Muscle layer of colon (tissue), 2 donors: ENCODE results near the gene POLA2.
"Not testable (repeated sequence)": the region's sequence is repeated elsewhere in the genome, so short reads cannot be mapped to it uniquely, and the experiment has no call there.

Experiments
- H3K27ac ChIP-seq: one replicate; pipeline ENCODE4 v1.7.0; 2013; ENCODE audit warnings: low read depth, mild to moderate bottlenecking, low read length, moderate library complexity
- H3K27me3 ChIP-seq, 2 donors: one replicate each; pipeline ENCODE4 v1.7.0; 2013; ENCODE audit warnings: low read length in 2 of 2, mild to moderate bottlenecking in 2 of 2; ENCODE audit not compliant: insufficient read depth in 2 of 2, control insufficient read depth in 1 of 2
- H3K36me3 ChIP-seq: one replicate; pipeline ENCODE4 v1.7.0; 2013; ENCODE audit warnings: mild to moderate bottlenecking, low read length; ENCODE audit not compliant: insufficient read depth
- H3K4me1 ChIP-seq: one replicate; pipeline ENCODE4 v1.7.0; 2013; ENCODE audit warnings: mild to moderate bottlenecking, low read length; ENCODE audit not compliant: insufficient read depth
- H3K4me3 ChIP-seq, 2 donors: one replicate each; pipeline ENCODE4 v1.7.0; 2013; ENCODE audit warnings: low read length in 2 of 2, low read depth in 1 of 2, mild to moderate bottlenecking in 1 of 2, moderate library complexity in 1 of 2
- H3K9ac ChIP-seq: one replicate; pipeline ENCODE4 v1.7.0; 2013; ENCODE audit warnings: low read length
- H3K9me3 ChIP-seq: one replicate; pipeline ENCODE4 v1.7.0; 2013; ENCODE audit warnings: mild to moderate bottlenecking, low read length
- donor health status: abdominal sarcoma.
- donor health status: Adenocarcinoma of cecum.

The POLA2 gene

DNA sequence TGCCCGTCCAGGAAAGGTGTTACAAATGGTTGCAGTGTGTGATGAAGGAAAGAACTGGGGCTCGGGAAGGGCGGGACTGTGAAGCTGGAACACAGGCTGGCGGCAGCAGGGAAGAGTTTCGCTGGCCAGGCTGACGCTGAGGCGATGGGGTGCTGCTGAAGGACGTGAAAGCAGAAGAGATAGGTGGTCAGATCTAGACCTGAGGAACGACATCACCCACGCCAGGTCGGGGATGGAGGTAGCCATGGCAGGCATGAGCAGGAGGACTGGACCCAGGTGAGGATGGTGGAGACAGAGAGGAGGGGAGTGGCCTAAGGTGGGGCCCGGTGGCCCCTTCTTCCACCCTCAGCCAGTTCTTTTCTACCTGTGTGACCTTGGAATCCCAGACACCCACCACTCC, 62.1 kb downstream of the POLA2 start:
- H3K9me3 ChIP-seq, result no peaks in the 10 kb centered on the region
- no peak overlapping the region for H3K27ac ChIP-seq
- peaks cover 12% of the 10 kb centered on the region for H3K4me1 ChIP-seq
- H3K27me3 ChIP-seq, result no peaks in the 10 kb centered on the region
- H3K4me3 ChIP-seq, result no peak overlapping the region
- H3K36me3 ChIP-seq, result peaks cover 26% of the 10 kb centered on the region
- H3K9ac ChIP-seq, result no peak overlapping the region

DNA sequence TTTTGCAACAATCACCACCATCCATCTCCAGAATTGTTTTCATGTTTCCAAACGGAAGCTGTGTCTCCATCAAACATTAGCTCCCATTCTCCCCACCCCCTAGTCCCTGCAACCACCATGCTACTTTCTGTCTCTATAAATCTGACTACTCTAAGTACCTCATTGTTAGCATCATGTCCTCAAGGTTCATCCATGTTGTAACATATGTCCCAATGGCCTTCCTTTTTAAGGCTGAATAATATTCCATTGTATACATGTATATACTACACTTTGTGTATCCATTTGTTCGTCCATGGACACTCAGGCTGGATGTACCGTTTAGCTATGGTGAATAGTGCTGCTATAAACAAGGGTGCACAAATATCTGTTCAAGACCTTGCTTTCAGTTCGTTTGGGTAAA, 63.7 kb downstream of the POLA2 start:
- Histone ChIP-seq H3K9me3 (no peaks in the 10 kb centered on the region), H3K27ac (no peak overlapping the region), H3K9ac (no peak overlapping the region), H3K27me3 (no peaks in the 10 kb centered on the region), H3K36me3 (peaks cover 20% of the 10 kb centered on the region), H3K4me3 (no peak overlapping the region), H3K4me1 (peaks cover 18% of the 10 kb centered on the region)

DNA sequence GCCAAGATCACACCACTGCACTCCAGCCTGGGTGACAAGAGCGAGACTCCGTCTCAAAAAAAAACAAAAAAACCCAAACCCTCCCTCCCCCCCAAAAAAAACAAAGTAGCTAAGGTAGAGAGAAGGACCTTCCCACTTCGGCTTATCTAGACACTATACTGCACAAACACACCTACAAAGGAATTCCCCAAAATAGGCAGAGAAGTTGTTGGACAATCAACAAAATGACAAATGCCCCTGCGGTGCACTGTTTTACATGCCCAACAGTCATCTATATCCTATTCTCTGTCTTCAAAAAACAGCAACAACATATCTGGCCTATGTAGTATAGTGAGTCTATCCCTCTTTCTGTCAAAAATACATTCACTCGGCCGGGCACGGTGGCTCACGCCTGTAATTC, 65.3 kb downstream of the POLA2 start:
- H3K27me3 ChIP-seq, result no peaks in the 10 kb centered on the region
- H3K9me3 ChIP-seq, result no peaks in the 10 kb centered on the region
- peaks cover 11% of the 10 kb centered on the region for H3K4me1 ChIP-seq
- H3K36me3 ChIP-seq, result peaks cover 5% of the 10 kb centered on the region
- no peak overlapping the region for H3K27ac ChIP-seq
- no peak overlapping the region for H3K9ac ChIP-seq
- H3K4me3 ChIP-seq, result no peak overlapping the region

- Histone ChIP-seq H3K4me3 (no peak overlapping the region), H3K27me3 (no peaks in the 10 kb centered on the region), H3K4me1 (peaks cover 7% of the 10 kb centered on the region), H3K9me3 (no peaks in the 10 kb centered on the region), H3K27ac (no peak overlapping the region), H3K36me3 (no peaks in the 10 kb centered on the region), H3K9ac (no peak overlapping the region)
Measured at GRCh38 chr11:65329478-65329877, 67.7 kb downstream of the POLA2 start.

GRCh38 chr11:65329944-65330403, 68.2 kb downstream of the POLA2 start:
- Histone ChIP-seq H3K9ac (no peak overlapping the region), H3K9me3 (no peaks in the 10 kb centered on the region), H3K27ac (no peak overlapping the region), H3K27me3 (no peaks in the 10 kb centered on the region), H3K4me1 (peaks cover 12% of the 10 kb centered on the region), H3K4me3 (no peak overlapping the region), H3K36me3 (no peaks in the 10 kb centered on the region)

GRCh38 chr11:65330544-65330943, 68.8 kb downstream of the POLA2 start:
- Histone ChIP-seq H3K27ac (no peak overlapping the region), H3K9me3 (no peaks in the 10 kb centered on the region), H3K27me3 (no peaks in the 10 kb centered on the region), H3K36me3 (no peaks in the 10 kb centered on the region), H3K4me3 (no peak overlapping the region), H3K4me1 (peaks cover 17% of the 10 kb centered on the region), H3K9ac (no peak overlapping the region)

GRCh38 chr11:65332591-65332990, 70.8 kb downstream of the POLA2 start:
- H3K4me3 ChIP-seq, H3K27me3 ChIP-seq, H3K9ac ChIP-seq, H3K36me3 ChIP-seq, H3K27ac ChIP-seq, H3K9me3 ChIP-seq: not testable (repeated sequence)
- H3K4me1 ChIP-seq, result peaks cover 17% of the 10 kb centered on the region

DNA sequence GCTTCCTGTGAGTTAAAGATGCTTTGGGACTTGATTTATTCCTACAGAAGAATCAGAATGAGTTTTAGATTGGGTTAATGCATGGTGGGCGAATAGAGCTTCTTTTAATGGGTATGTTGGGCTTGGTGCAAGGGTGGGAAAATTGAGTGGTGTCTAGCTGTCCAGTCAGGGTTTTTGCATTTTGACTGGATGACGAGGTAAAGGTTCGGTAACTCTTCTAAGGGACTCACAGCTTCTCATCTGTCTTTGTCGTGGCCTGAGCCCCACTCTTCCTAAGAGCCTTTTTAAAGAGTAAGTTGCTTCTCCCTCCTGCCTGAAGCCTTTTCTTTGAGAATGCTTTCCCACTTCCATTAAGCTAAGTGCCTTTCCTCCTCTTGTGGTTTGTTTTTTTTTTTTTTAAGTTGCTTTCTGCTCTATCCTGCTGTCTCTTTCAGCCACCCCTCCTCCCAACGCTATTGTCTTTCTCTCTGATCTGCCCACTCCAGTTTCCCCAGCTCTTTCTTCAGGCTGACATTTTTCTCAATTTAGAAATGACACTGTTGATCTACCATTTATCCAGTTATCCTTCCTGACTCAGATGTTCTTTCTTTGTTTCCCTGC, 73.0 kb downstream of the POLA2 start:
- Histone ChIP-seq H3K9me3 (no peaks in the 10 kb centered on the region), H3K4me3 (peak overlapping the region; percentile 85 to 95), H3K36me3 (peaks cover 10% of the 10 kb centered on the region), H3K4me1 (peaks cover 21% of the 10 kb centered on the region), H3K27ac (peak overlapping the region; percentile 99), H3K27me3 (no peaks in the 10 kb centered on the region), H3K9ac (peak overlapping the region; percentile 85)

DNA sequence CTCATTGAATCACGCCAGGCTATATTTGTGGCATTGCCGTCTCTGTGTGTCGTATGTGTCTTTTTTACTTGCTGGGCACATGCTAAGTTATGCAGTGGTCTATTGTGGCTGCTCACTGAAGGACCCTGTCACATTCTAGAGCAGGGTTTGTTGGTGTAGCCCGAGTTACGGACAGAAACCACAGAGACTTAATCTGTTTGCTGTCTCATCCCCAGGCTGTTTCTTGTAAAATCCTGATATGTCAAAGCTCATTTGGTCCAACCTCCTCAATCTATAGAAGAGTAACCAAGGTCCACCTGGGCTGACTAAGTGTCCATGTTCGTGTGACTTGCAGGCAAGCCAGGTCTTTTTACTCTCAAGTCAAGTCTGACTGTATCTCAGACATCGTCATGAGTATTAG, 76.9 kb downstream of the POLA2 start:
- no peaks in the 10 kb centered on the region for H3K9me3 ChIP-seq
- H3K36me3 ChIP-seq, result peaks cover 42% of the 10 kb centered on the region
- H3K27ac ChIP-seq, result no peak overlapping the region
- H3K9ac ChIP-seq, result no peak overlapping the region
- peaks cover 20% of the 10 kb centered on the region for H3K4me1 ChIP-seq
- no peaks in the 10 kb centered on the region for H3K27me3 ChIP-seq
- H3K4me3 ChIP-seq, result no peak overlapping the region

GRCh38 chr11:65340226-65340625, 78.5 kb downstream of the POLA2 start:
- no peak overlapping the region for H3K27ac ChIP-seq
- H3K9ac ChIP-seq, result no peak overlapping the region
- H3K27me3 ChIP-seq, result no peaks in the 10 kb centered on the region
- H3K9me3 ChIP-seq, result no peaks in the 10 kb centered on the region
- peaks cover 57% of the 10 kb centered on the region for H3K36me3 ChIP-seq
- peaks cover 12% of the 10 kb centered on the region for H3K4me1 ChIP-seq
- H3K4me3 ChIP-seq, result no peak overlapping the region

DNA sequence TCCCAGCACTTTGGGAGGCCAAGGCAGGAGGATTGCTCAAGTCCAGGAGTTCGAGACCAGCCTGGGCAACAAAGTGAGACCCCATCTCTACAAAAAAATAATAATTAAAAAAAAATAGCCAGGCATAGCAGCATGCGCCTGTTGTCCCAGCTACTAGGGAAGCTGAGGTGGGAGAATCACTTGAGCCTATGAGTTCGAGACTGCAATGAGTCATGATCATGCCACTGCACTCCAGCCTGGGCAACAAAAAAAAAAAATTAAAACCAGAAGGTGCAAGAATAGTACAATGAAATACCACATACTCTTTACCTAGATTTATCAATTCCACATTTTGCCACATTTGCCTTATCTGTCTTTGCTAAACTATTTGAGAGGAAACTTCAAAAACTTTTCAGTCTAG, 80.1 kb downstream of the POLA2 start:
- Histone ChIP-seq H3K9me3 (no peaks in the 10 kb centered on the region), H3K27me3 (no peaks in the 10 kb centered on the region), H3K4me3 (no peak overlapping the region), H3K36me3 (peaks cover 73% of the 10 kb centered on the region), H3K27ac (no peak overlapping the region), H3K9ac (no peak overlapping the region), H3K4me1 (peaks cover 9% of the 10 kb centered on the region)
